HCT116 (cell line): ENCODE data around the gene CORO6. TPM values are rescaled to one million over a fixed set of nuclear protein-coding genes. Genes with fewer than 3 reads are reported as not detected.

Experiments
- ATAC-seq: fragments of 200-7000 bp; cut with Tn5 transposase; 2 replicates; pipeline ENCODE4 v1.9.1; 2020; ENCODE audit warnings: mild to moderate bottlenecking, moderate library complexity
- BruUV-seq: library from RNA; stranded (reverse); fragments of 400-500 nt; replicated peaks from 2 replicates; lab custom pipeline; 2021; lab: Mats Ljungman, UMichigan
- CTCF ChIA-PET: fragments of 300-600 bp; sonication (Branson Sonifier 250); formaldehyde crosslinking; loops from one replicate; lab custom pipeline; 2021; ENCODE audit warnings: antibody characterized with exemption; lab: Charles Lee
- POLR2A ChIA-PET: fragments of 300-600, 350-600 bp; sonication (Branson Sonifier 250); formaldehyde crosslinking; loops from one replicate; lab custom pipeline; 2021; ENCODE audit warnings: antibody characterized with exemption; lab: Charles Lee
- RAD21 ChIA-PET, 2 experiments: fragments of 300-600 bp; sonication (Branson Sonifier 250); formaldehyde crosslinking; loops; one replicate each; lab custom pipeline; 2023; ENCODE audit warnings: low total read pairs in 2 of 2; ENCODE audit not compliant: uncharacterized antibody in 2 of 2, unreplicated experiment in 2 of 2, low non-redundant PET in 1 of 2; lab: Charles Lee
- DNase-seq: peaks from one replicate; pipeline ENCODE4 v3.0.0-alpha.2; 2010; ENCODE audit warnings: low read depth, low spot score
- H2AFZ ChIP-seq: fragments of 200-600 bp; shearing (Covaris generic), sonication (generic); 2 replicates; pipeline ENCODE4 v1.6.1; 2017; ENCODE audit warnings: low read depth, mixed run types, mixed read lengths, antibody characterized with exemption, low read length; ENCODE audit not compliant: poor library complexity, severe bottlenecking
- H3K27ac ChIP-seq: 2 replicates; pipeline ENCODE4 v1.5.1; 2012; ENCODE audit warnings: low read depth, low read length
- H3K27me3 ChIP-seq: fragments of 200-600 bp; sonication (generic); 2 replicates; pipeline ENCODE4 v1.6.1; 2016; ENCODE audit warnings: mixed run types, low read length, mixed read lengths; ENCODE audit not compliant: insufficient read depth
- H3K36me3 ChIP-seq, 2 experiments: fragments of 200-500 bp in 1 of 2; fragments of 200-600 bp in 1 of 2; sonication (Bioruptor generic) in 1 of 2; sonication (generic) in 1 of 2; 2 replicates each; pipeline versions ENCODE4 v1.5.1 to v1.6.1; 2014 to 2016; ENCODE audit warnings: low read length in 2 of 2, inconsistent platforms in 1 of 2, mixed read lengths in 1 of 2, mixed run types in 1 of 2; ENCODE audit not compliant: insufficient read depth in 2 of 2, control insufficient read depth in 1 of 2
- H3K4me1 ChIP-seq, 2 experiments: fragments of 200-600 bp in 1 of 2; sonication (generic) in 1 of 2; 2 replicates each; pipeline versions ENCODE4 v1.5.1 to v1.6.1; 2012 to 2017; ENCODE audit warnings: low read length in 2 of 2, inconsistent platforms in 1 of 2, mild to moderate bottlenecking in 1 of 2, mixed read lengths in 1 of 2, mixed run types in 1 of 2, moderate library complexity in 1 of 2; ENCODE audit not compliant: insufficient read depth in 2 of 2, control insufficient read depth in 1 of 2
- H3K4me2 ChIP-seq: fragments of 200-600 bp; sonication (generic); 2 replicates; pipeline ENCODE4 v1.6.1; 2017; ENCODE audit warnings: mixed run types, low read length, mixed read lengths
- H3K4me3 ChIP-seq, 2 experiments: fragments of 200-600 bp in 1 of 2; sonication (generic) in 1 of 2; replicated peaks in 1 of 2; 2 replicates each; pipeline ENCODE4 v1.5.1; 2011 to 2016; ENCODE audit warnings: low read length in 2 of 2, control low read depth in 1 of 2, low read depth in 1 of 2, mild to moderate bottlenecking in 1 of 2, mixed read lengths in 1 of 2, mixed run types in 1 of 2
- H3K79me2 ChIP-seq: fragments of 200-600 bp; sonication (generic); 2 replicates; pipeline ENCODE4 v1.6.1; 2017; ENCODE audit warnings: mild to moderate bottlenecking, mixed run types, low read length, moderate library complexity, mixed read lengths; ENCODE audit not compliant: insufficient read depth
- H3K9ac ChIP-seq: fragments of 200-600 bp; sonication (generic); 2 replicates; pipeline ENCODE4 v1.6.1; 2016; ENCODE audit warnings: low read length, mixed read lengths
- H3K9me2 ChIP-seq: fragments of 200-600 bp; sonication (generic), shearing (Covaris generic); 2 replicates; pipeline ENCODE4 v1.6.1; 2017; ENCODE audit warnings: mixed run types, mild to moderate bottlenecking, moderate library complexity; ENCODE audit not compliant: insufficient read depth
- H3K9me3 ChIP-seq, 2 experiments: fragments of 200-500 bp in 1 of 2; fragments of 200-600 bp in 1 of 2; sonication (Bioruptor generic) in 1 of 2; sonication (generic) in 1 of 2; 2 replicates each; pipeline ENCODE4 v1.6.1; 2014 to 2017; ENCODE audit warnings: low read length in 2 of 2, mixed read lengths in 2 of 2, inconsistent platforms in 1 of 2, low read depth in 1 of 2, mild to moderate bottlenecking in 1 of 2, mixed run types in 1 of 2, moderate library complexity in 1 of 2; ENCODE audit not compliant: control insufficient read depth in 1 of 2, insufficient read depth in 1 of 2
- H4K20me1 ChIP-seq: fragments of 200-600 bp; sonication (generic), shearing (Covaris generic); 2 replicates; pipeline ENCODE4 v1.6.1; 2017; ENCODE audit warnings: mixed run types, mild to moderate bottlenecking, moderate library complexity; ENCODE audit not compliant: insufficient read depth
- ATF3 ChIP-seq: IDR thresholded peaks from 2 replicates; pipeline ENCODE4 v1.6.1; 2012
- CBX3 ChIP-seq: IDR thresholded peaks from 2 replicates; pipeline ENCODE4 v1.6.1; 2012; ENCODE audit warnings: low read depth
- CEBPB ChIP-seq: IDR thresholded peaks from 2 replicates; pipeline ENCODE4 v1.6.1; 2012; ENCODE audit warnings: low read depth
- CTCF ChIP-seq, 3 experiments: fragments of 200-600 bp in 1 of 3; sonication (generic) in 1 of 3; IDR thresholded peaks in 2 of 3; conservative IDR thresholded peaks in 1 of 3; 2 replicates each; pipeline ENCODE4 v1.5.1; 2012 to 2017; ENCODE audit warnings: low read depth in 2 of 3, low read length in 2 of 3, antibody characterized with exemption in 1 of 3, borderline replicate concordance in 1 of 3, control low read depth in 1 of 3, mild to moderate bottlenecking in 1 of 3, mixed read lengths in 1 of 3, mixed run types in 1 of 3, moderate library complexity in 1 of 3; ENCODE audit not compliant: insufficient read depth in 1 of 3
- EGR1 ChIP-seq: IDR thresholded peaks from 2 replicates; pipeline ENCODE4 v1.6.1; 2012; ENCODE audit warnings: low read depth
- ELF1 ChIP-seq: IDR thresholded peaks from 2 replicates; pipeline ENCODE4 v1.6.1; 2012; ENCODE audit warnings: low read depth, borderline replicate concordance
- EZH2 ChIP-seq: fragments of 200-600 bp; sonication (generic); IDR thresholded peaks from 2 replicates; pipeline ENCODE4 v1.6.1; 2017; ENCODE audit warnings: antibody characterized with exemption, mixed run types
- MAX ChIP-seq: IDR thresholded peaks from 2 replicates; pipeline ENCODE4 v1.6.1; 2012
- POLR2AphosphoS5 ChIP-seq: IDR thresholded peaks from 2 replicates; pipeline ENCODE4 v1.6.1; 2011; ENCODE audit warnings: mild to moderate bottlenecking, low read depth, low read length, moderate library complexity
- SP1 ChIP-seq: IDR thresholded peaks from 2 replicates; pipeline ENCODE4 v1.6.1; 2012; ENCODE audit warnings: low read depth
- TCF7L2 ChIP-seq: IDR thresholded peaks from 2 replicates; pipeline ENCODE4 v1.7.0; 2011; ENCODE audit warnings: borderline replicate concordance, inconsistent platforms; ENCODE audit not compliant: insufficient read depth, insufficient read length; ENCODE audit errors: extremely low read depth
- YY1 ChIP-seq: IDR thresholded peaks from 2 replicates; pipeline ENCODE4 v1.6.1; 2011; ENCODE audit warnings: low read length, low read depth, moderate library complexity, mild to moderate bottlenecking; ENCODE audit not compliant: insufficient replicate concordance; ENCODE audit errors: extremely low read depth
- ZBTB33 ChIP-seq: IDR thresholded peaks from 2 replicates; pipeline ENCODE4 v1.6.1; 2011; ENCODE audit warnings: mild to moderate bottlenecking, low read length, moderate library complexity; ENCODE audit not compliant: insufficient replicate concordance; ENCODE audit errors: extremely low read depth
- ZFX ChIP-seq: fragments of 450-650 bp; IDR thresholded peaks from 2 replicates; pipeline ENCODE4 v1.6.1; 2017
- ZNF274 ChIP-seq: fragments of 200-500 bp; sonication (Bioruptor generic); IDR thresholded peaks from 2 replicates; pipeline ENCODE4 v1.6.1; 2014; ENCODE audit warnings: mild to moderate bottlenecking, low read depth, low read length, inconsistent platforms
- intact Hi-C: fragments of 100-400 bp; cut with micrococcal nuclease; formaldehyde crosslinking; loops from 2 replicates; pipeline ENCODE4 v1.10.0; 2022
- total RNA-seq: library from RNA; stranded (reverse); gene quantifications from one replicate; pipeline ENCODE4 v1.2.1, GENCODE V29; 2021; ENCODE audit not compliant: unreplicated experiment

CORO6 gene
- total RNA-seq, 1 experiment from 2014 or later, result 8.7 TPM

GRCh38 chr17:29648005-29648404 lies 25.3 kb upstream of the CORO6 start:
- H3K36me3 ChIP-seq, result no peaks in the 10 kb centered on the region
- no peaks in the 10 kb centered on the region for H3K27me3 ChIP-seq
- H3K4me3 ChIP-seq, result no peak overlapping the region
- TF ChIP-seq ATF3, result no peak
- no peak for TF ChIP-seq ELF1
- TF ChIP-seq YY1, result no peak
- no peak for TF ChIP-seq SP1
- TF ChIP-seq ZNF274, result no peak
- no peak for TF ChIP-seq CTCF (IDR thresholded peaks at IDR 0.05 in 2 of 3, conservative IDR thresholded peaks at IDR 0.05 in 1 of 3; ENCODE audit: borderline replicate concordance in 1 of 3, insufficient read depth in 1 of 3, low read depth in 2 of 3, low read length in 2 of 3)
- TF ChIP-seq POLR2AphosphoS5, result no peak
- TF ChIP-seq EGR1, result no peak
- no peak for TF ChIP-seq TCF7L2
- TF ChIP-seq ZFX, result no peak
- no peak for TF ChIP-seq MAX
- TF ChIP-seq CEBPB, result no peak
- no peak for TF ChIP-seq ZBTB33
- no peak for TF ChIP-seq EZH2
- no peak for TF ChIP-seq CBX3
- DNase-seq (no peak), ATAC-seq (no peak)
- ChIA-PET POLR2A (no interaction called here), CTCF (no interaction called here), RAD21 (no interaction called here)
- H4K20me1 ChIP-seq, result no peaks in the 10 kb centered on the region
- no peaks in the 10 kb centered on the region for H3K4me1 ChIP-seq
- H3K9ac ChIP-seq, result no peak overlapping the region
- H2AFZ ChIP-seq, result no peak overlapping the region
- no peaks in the 10 kb centered on the region for H3K79me2 ChIP-seq
- H3K9me2 ChIP-seq, result no peaks in the 10 kb centered on the region
- no peak overlapping the region for H3K27ac ChIP-seq
- intact Hi-C loops, result no loop called here
- H3K4me2 ChIP-seq, result no peak overlapping the region
- BruUV-seq, result no TSS peak
- no peaks in the 10 kb centered on the region for H3K9me3 ChIP-seq
